Uterus (tissue), 4 donors: ENCODE measurements around the gene ANAPC7. TPM values are rescaled to one million over a fixed set of nuclear protein-coding genes. Genes with fewer than 3 reads are reported as not detected.

ENCODE experiments used
- DNase-seq, 2 donors: peaks; one replicate each; pipeline ENCODE4 v3.0.0-alpha.2; 2019 to 2020
- H3K27ac ChIP-seq, 2 donors: fragments of 200-600 bp; sonication (generic); 1 replicate in 1 of 2; 2 replicates in 1 of 2; pipeline ENCODE4 v1.5.1; 2016 to 2018
- H3K27me3 ChIP-seq, 2 donors: fragments of 200-600 bp; sonication (generic); one replicate each; pipeline ENCODE4 v1.5.1; 2018 to 2019; ENCODE audit warnings: control low read depth in 1 of 2
- H3K36me3 ChIP-seq, 2 donors: fragments of 200-600 bp; sonication (generic); one replicate each; pipeline ENCODE4 v1.5.1; 2019; ENCODE audit warnings: control low read depth in 1 of 2
- H3K4me1 ChIP-seq, 2 donors: fragments of 200-600 bp; sonication (generic); one replicate each; pipeline ENCODE4 v1.5.1; 2018 to 2019; ENCODE audit warnings: control low read depth in 1 of 2
- H3K4me3 ChIP-seq, 2 donors: fragments of 200-600 bp; sonication (generic); 1 replicate in 1 of 2; 2 replicates in 1 of 2; pipeline ENCODE4 v1.5.1; 2018 to 2019; ENCODE audit warnings: mild to moderate bottlenecking in 1 of 2
- H3K9me3 ChIP-seq, 2 donors: fragments of 200-600 bp; sonication (generic); one replicate each; pipeline ENCODE4 v1.5.1; 2019; ENCODE audit warnings: control low read depth in 1 of 2
- POLR2A ChIP-seq, 2 donors: fragments of 450-650 bp; IDR thresholded peaks; one replicate each; pipeline ENCODE4 v1.6.1; 2016; ENCODE audit warnings: antibody characterized with exemption in 2 of 2, mild to moderate bottlenecking in 1 of 2, moderate library complexity in 1 of 2
- intact Hi-C: fragments of 100-400 bp; cut with DNase I; formaldehyde crosslinking; loops from one replicate; pipeline ENCODE4 v1.15.1; 2023; ENCODE audit warnings: low total_unique reads
- total RNA-seq, 4 donors: library from RNA; depleted of rRNA in 3 of 4; stranded (reverse); fragments of >200 nt in 3 of 4; gene quantifications; one replicate each; pipeline versions ENCODE4 v1.1.0 to v1.2.4, GENCODE V29; 2014 to 2023
- TF ChIP-seq, protein P1 (sequence below), 4 experiments: fragments of 200-600 bp in 2 of 4; fragments of 450-650 bp in 2 of 4; sonication (generic) in 2 of 4; IDR thresholded peaks; one replicate each; pipeline ENCODE4 v1.5.1; 2016 to 2019; ENCODE audit warnings: antibody characterized with exemption in 4 of 4, mild to moderate bottlenecking in 2 of 4, moderate library complexity in 1 of 4
- donor health status: DM: yes; HTN: yes; CAD: no.

The ANAPC7 gene
- total RNA-seq, 4 donors from 2014 or later: 40.0 to 68.1 (median 63.5) TPM

GRCh38 chr12:110349514-110350151 is 53.9 kb downstream of the ANAPC7 start:
- Histone ChIP-seq H3K27me3 (no peaks in the 10 kb centered on the region), H3K27ac (no peak overlapping the region), H3K4me3 (no peak overlapping the region), H3K4me1 (no peaks in the 10 kb centered on the region), H3K9me3 (no peaks in the 10 kb centered on the region), H3K36me3 (no peaks in the 10 kb centered on the region)
- TF ChIP-seq, protein P1, sequence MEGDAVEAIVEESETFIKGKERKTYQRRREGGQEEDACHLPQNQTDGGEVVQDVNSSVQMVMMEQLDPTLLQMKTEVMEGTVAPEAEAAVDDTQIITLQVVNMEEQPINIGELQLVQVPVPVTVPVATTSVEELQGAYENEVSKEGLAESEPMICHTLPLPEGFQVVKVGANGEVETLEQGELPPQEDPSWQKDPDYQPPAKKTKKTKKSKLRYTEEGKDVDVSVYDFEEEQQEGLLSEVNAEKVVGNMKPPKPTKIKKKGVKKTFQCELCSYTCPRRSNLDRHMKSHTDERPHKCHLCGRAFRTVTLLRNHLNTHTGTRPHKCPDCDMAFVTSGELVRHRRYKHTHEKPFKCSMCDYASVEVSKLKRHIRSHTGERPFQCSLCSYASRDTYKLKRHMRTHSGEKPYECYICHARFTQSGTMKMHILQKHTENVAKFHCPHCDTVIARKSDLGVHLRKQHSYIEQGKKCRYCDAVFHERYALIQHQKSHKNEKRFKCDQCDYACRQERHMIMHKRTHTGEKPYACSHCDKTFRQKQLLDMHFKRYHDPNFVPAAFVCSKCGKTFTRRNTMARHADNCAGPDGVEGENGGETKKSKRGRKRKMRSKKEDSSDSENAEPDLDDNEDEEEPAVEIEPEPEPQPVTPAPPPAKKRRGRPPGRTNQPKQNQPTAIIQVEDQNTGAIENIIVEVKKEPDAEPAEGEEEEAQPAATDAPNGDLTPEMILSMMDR (IDR thresholded peaks at IDR 0.05): no peak
- TF ChIP-seq POLR2A (IDR thresholded peaks at IDR 0.05): no peak
- no peak for DNase-seq
- intact Hi-C loops: no loop called here

DNA sequence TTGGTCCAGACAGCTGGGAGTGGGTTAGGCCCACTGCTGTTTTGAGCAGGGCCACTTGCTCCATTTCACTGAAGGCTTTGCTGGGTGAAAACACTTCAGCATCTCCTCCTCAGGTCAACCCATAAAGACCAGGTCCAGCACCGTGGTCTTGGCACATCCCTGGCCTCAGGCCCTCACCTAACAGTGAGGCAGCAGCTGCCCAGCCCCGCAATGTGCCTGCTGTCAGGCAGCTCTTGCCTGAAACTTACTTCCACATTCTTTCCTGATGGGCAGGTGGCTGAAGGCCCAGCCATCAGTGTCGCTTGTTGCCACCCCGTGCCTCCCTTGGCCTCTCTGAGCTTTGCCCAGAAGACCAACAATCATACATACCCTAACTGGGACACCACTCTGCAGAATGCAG is 54.4 kb downstream of the ANAPC7 start:
- H3K27ac ChIP-seq: no peak overlapping the region
- H3K9me3 ChIP-seq: no peaks in the 10 kb centered on the region
- no peaks in the 10 kb centered on the region for H3K27me3 ChIP-seq
- no peak overlapping the region for H3K4me3 ChIP-seq
- intact Hi-C loops: no loop called here
- no peaks in the 10 kb centered on the region for H3K4me1 ChIP-seq
- DNase-seq: no peak
- no peaks in the 10 kb centered on the region for H3K36me3 ChIP-seq
- no peak for TF ChIP-seq POLR2A (IDR thresholded peaks at IDR 0.05)
- TF ChIP-seq, protein P1 (IDR thresholded peaks at IDR 0.05): no peak

DNA sequence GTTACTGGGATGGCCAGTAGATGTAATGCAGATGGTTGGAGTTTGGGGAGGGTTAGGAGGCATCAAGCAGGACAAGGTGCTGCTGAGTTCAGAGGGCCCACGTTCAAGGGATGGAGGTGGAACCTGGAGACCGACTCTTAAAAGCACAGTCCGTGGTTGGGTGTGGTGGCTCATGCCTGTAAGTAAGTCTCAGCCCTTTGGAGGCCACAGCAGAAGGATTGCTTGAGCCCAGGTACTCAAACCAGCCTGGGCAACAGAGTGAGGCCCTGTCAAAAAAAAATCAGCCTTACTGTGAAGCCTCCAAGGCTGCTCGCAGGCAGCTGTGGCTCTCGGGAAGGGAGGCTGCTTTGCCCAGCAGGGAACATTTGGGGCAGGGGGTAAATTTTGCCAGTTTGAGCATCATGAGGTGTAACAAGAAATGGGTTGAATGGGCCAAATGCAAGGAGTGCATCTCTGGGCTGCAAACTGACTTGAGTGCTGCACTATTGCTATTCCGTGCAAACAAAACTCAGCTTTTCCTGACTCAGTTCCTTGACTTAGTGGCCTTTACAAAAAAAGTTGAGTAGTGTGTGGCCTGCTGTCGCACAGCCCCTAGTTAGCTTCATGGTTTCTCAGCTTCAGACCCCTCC is 55.0 kb downstream of the ANAPC7 start:
- Histone ChIP-seq H3K36me3 (no peaks in the 10 kb centered on the region), H3K4me1 (no peaks in the 10 kb centered on the region), H3K4me3 (no peak overlapping the region), H3K27ac (no peak overlapping the region), H3K27me3 (no peaks in the 10 kb centered on the region), H3K9me3 (no peaks in the 10 kb centered on the region)
- TF ChIP-seq, protein P1 (IDR thresholded peaks at IDR 0.05): no peak
- no peak for TF ChIP-seq POLR2A (IDR thresholded peaks at IDR 0.05)
- intact Hi-C loops: no loop called here
- DNase-seq: no peak

- TF ChIP-seq POLR2A (IDR thresholded peaks at IDR 0.05): no peak
- TF ChIP-seq, protein P1 (IDR thresholded peaks at IDR 0.05): no peak
- Histone ChIP-seq H3K36me3 (no peaks in the 10 kb centered on the region), H3K4me3 (no peak overlapping the region), H3K27ac (no peak overlapping the region), H3K9me3 (no peaks in the 10 kb centered on the region), H3K27me3 (no peaks in the 10 kb centered on the region), H3K4me1 (no peaks in the 10 kb centered on the region)
- no peak for DNase-seq
- intact Hi-C loops: no loop called here
Measured at GRCh38 chr12:110347767-110348166, 55.7 kb downstream of the ANAPC7 start.

GRCh38 chr12:110345963-110346362 is 57.5 kb downstream of the ANAPC7 start:
- H3K36me3 ChIP-seq: no peaks in the 10 kb centered on the region
- no peak for TF ChIP-seq POLR2A (IDR thresholded peaks at IDR 0.05)
- TF ChIP-seq, protein P1 (IDR thresholded peaks at IDR 0.05): no peak
- H3K27ac ChIP-seq: no peak overlapping the region
- no peaks in the 10 kb centered on the region for H3K4me1 ChIP-seq
- no peak for DNase-seq
- intact Hi-C loops: no loop called here
- H3K9me3 ChIP-seq: no peaks in the 10 kb centered on the region
- H3K27me3 ChIP-seq: no peaks in the 10 kb centered on the region
- no peak overlapping the region for H3K4me3 ChIP-seq
